Ishikawa (cell line): ENCODE results near the gene STK38.

ENCODE experiments used
- CREB1 ChIP-seq: IDR thresholded peaks from 2 replicates; pipeline ENCODE4 v1.6.1; 2012; ENCODE audit warnings: low read depth
- EGR1 ChIP-seq: IDR thresholded peaks from 2 replicates; pipeline ENCODE4 v1.6.1; 2012
- MAX ChIP-seq: IDR thresholded peaks from 2 replicates; pipeline ENCODE4 v1.6.1; 2012
- RAD21 ChIP-seq: IDR thresholded peaks from 2 replicates; pipeline ENCODE4 v1.6.1; 2012; ENCODE audit warnings: low read depth
- TCF12 ChIP-seq: IDR thresholded peaks from 2 replicates; pipeline ENCODE4 v1.6.1; 2012; ENCODE audit warnings: low read depth
- ZBTB7A ChIP-seq: IDR thresholded peaks from 2 replicates; pipeline ENCODE4 v1.6.1; 2012; ENCODE audit warnings: low read depth
- TF ChIP-seq, protein P1 (sequence below): IDR thresholded peaks from 2 replicates; pipeline ENCODE4 v1.6.1; 2012

- TF ChIP-seq, protein P1, sequence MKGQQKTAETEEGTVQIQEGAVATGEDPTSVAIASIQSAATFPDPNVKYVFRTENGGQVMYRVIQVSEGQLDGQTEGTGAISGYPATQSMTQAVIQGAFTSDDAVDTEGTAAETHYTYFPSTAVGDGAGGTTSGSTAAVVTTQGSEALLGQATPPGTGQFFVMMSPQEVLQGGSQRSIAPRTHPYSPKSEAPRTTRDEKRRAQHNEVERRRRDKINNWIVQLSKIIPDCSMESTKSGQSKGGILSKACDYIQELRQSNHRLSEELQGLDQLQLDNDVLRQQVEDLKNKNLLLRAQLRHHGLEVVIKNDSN: no peak
- TF ChIP-seq MAX: no peak
- no peak for TF ChIP-seq EGR1
- no peak for TF ChIP-seq CREB1
- no peak for TF ChIP-seq ZBTB7A
- TF ChIP-seq TCF12: no peak
- TF ChIP-seq RAD21: no peak
These were observed 45.6 kb downstream of the STK38 start for GRCh38 chr6:36501686-36502085.
